ENCODE measurements around the gene TUBGCP2. TPM values are rescaled to one million over a fixed set of nuclear protein-coding genes. Genes with fewer than 3 reads are reported as not detected.

The TUBGCP2 gene
- total RNA-seq, 2 donors from 2014 or later, result 33.6 to 36.6 TPM

DNA sequence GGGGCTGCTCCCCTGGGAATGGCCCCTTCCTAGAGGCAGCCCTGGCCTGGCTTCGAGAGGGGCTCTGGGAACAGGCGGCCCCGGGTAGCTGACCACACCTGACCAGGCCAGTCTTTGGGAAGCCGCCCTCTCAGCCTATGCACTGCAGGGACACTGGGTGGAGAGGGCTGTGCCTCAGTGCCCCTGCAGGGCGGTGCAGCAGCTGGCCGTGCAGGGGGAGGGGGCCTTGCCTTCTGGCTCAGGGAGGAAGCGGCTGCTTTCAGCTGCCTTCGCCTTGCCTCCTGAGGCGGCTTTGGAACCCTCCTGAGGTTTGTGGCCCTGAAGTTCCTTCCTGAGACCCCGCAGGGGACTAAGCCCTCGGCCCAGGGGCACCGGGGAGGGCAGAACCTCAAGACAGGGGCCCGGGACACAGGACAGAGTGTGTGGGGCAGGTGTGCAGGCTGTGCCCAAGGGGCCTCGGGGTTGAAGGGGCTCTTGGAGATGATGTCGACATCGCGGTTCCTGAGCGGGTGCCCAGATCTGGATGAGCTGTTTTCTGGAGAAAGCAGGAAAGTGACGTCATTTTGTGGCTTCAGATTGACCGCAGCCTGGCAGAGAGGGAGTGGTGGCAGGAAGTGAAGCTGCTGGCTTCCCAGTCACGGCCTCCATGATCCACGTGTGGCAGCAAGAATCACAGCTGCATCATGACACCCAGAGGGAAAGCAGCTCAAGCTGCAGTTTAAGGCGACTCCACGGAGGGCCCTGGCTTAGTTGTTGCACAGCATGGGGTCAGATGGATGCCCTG, 49.7 kb downstream of the TUBGCP2 start:
- DNase-seq (peak; percentile 87), ATAC-seq (peak; percentile 13 to 24)
- intact Hi-C loops (cut with DNase I), result no loop called here

DNA sequence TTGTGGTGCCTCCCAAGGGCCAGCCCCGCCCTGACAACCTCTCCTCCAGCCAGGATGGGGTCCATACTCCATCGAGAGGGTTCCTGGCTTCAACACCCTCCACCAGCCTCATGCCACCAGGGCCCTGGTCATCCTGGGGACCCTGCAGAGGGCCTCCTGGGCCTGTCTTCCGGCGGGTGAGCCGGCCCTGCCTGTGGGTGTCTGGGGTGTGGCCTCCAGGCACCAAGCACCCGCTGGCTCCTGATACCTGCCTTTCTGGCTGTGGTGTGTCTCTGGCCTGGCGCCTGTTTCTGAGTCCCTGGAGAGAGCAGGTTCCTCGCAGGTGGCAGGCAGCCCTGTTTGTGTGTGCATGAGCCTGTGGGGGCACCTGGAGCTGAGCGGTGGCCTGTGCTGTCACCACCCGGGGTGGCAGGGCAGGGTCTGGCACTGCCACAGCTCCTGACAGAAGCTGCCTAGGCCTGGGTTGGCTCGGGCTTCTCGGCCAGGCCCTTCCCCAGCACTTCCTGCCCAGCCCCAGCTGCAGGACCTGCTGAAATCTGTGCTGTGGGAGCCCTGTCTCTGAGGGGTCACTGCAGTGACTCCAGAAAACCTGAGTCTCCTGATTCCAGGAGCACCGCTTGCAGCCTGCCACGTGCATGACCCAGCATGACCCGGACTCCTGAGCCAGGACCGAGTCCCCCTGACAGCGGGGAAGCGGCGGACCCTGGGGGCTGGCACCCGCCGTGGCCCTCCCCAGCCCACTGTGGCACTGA, 50.4 kb downstream of the TUBGCP2 start:
- DNase-seq (no peak), ATAC-seq (peak in 1 of 2 donors; percentile 0)
- intact Hi-C loops (cut with DNase I), result no loop called here

DNA sequence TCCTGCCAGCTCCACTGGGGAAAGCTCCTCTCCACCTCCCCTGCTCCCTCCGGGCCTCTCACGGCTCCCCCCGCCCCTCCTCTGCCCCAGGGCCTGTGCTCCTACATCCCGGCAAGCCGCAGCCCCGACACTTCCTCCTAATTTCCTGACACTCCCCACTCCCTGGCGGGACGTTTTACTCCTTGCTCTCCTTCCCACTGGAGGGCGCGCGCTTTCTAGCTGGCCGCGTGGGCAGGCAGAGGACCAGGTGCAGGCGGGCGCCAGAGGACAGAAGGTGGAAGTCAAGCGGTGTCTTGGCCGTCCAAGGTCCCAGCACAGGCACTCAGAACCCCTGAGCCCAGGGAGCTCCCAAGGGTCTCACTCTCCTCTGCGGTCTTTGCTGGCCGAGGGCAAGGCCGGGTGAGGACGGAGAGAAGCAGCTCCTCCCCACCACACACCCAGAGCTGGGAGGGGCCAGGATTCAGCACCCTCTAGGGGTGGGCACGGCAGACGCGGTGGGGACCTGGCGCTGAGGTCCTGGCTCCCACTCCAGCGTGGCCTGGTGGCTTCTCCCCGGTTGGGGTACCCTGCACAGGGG, 51.1 kb downstream of the TUBGCP2 start:
- intact Hi-C loops (cut with DNase I), result no loop called here
- ATAC-seq (peak in 1 of 2 donors; percentile 29), DNase-seq (peak; percentile 79)

DNA sequence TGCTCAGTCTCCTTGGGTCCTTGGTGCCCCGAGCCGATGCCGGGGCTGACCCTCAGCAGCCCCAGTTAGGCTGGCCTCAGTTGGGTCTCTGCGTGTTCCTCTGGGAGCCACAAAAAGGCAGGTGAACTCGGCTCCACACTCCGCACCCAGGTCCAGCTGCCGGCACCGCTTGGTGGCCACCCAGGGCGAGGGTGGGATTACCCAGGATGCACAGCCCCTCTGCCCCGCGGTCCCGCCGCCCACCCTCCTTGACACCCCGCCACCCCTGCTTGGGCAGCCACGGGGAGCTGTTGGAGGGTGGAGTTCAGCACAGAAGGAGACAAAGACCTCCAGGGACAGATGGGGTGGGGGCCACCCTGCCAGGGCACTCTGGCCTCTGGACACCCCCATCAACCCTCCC, 53.3 kb downstream of the TUBGCP2 start:
- ATAC-seq (no peak), DNase-seq (no peak)
- intact Hi-C loops (cut with DNase I), result no loop called here

DNA sequence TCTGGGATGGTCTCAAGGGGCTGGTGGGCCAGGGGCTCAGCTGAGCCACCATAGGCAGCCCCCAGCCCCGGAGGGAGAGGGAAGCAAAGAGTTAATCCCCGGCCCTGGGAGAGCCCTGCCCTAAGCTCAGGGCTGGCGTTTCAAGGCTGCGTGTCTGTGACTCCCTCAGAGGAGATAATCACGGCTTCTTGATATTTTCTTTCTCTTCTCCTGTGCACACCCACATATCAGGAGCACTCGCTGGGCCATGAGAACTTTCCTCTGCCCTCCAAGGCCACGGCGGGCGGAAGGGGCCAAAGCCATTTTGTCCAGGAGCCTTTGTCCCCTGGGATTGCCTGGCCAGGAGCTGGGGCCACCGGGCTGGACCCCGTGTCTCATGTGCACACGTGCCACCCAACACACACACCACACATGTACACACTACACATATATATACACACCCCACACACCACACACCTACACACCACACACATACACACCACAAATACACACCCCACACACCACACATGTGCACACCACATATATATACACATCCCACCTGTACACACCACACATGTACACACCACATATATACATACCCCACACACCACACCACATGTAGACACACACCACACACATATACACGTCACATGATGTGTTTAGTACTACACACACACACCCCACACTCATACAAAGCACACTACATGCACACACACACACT, 54.1 kb downstream of the TUBGCP2 start:
- ATAC-seq (no peak), DNase-seq (no peak)
- intact Hi-C loops (cut with DNase I), result no loop called here

DNA sequence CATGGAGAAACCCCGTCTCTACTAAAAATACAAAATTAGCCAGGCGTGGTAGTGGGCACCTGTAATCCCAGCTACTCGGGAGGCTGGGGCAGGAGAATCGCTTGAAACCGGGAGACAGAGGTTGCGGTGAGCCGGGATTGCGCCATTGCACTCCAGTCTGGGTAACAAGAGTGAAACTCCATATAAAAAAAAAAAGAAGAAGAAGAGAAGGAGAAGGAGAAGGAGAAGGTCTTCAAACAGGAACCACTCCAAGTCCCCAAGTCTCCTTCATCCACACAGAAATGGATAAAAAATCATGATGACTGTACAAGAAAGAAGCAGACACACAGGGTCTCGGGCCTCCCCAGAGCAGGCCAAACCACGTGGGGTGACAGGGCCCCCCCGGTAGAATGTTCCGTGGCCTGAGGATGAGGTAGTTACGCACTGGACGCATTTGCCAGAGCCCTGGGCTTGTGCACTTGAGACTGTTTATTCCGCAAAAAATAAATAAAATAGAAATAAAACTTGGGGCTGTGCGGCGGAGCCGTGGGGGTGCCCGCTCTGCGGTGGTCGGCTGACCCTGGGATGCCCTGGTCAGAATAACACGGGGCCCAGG, 55.2 kb downstream of the TUBGCP2 start:
- intact Hi-C loops (cut with DNase I), result no loop called here
- ATAC-seq (no peak), DNase-seq (no peak)

DNA sequence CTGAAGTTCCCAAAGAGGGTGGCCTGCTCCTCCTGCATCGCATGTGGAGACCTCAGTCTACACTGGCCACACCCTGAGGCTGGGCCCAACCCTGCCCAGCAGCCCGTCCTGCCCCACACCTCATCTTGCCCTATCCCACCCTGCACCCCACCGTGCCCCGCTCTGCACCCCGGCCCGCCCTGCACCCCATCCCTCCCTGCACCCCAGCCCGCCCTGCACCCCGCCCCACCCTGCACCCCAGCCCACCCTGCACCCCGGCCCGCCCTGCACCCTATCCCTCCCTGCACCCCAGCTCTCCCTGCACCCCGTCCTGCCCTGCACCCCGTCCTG, 56.5 kb downstream of the TUBGCP2 start:
- no peak for DNase-seq
- intact Hi-C loops (cut with DNase I), result no loop called here
- ATAC-seq, result no peak

DNA sequence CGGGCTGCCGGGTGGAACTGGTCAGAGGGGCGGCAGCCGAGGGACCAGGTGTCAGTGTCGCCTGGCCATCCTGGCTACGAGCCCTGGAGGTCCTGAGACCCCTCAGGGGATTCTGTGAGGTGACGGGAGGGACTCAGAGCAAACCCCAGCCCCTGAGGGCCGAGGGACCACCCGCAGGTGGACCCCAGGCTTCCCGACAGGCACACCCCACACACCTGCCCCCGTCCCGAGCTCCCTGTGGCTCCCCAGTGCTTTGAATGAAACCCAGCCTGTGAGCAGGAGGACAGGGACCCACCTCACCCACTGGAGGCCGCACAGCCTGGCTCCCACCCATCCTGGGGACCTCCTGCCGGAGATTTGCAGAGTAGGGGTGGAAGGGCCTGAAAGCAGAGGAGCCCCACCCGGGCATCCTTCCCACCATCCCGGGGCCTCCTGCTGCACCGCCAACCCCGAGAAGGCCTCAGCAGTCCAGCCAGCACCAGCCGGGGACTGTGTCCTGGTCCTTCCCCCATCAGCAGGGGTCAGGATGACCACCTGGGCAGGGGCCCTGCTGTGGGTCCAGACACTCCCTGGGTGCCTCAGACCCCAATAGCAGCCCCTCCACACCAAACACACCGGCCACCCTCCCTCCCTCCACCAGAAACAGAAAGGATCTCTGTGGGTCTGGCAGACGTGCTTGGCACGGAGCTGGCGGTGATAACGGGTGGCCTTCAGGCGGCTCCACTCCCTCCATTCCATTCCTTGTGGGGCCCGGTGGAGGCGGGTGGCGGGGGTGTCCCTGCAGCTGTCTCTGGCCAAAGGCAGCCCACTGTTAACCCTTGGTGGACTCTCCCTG, 57.1 kb downstream of the TUBGCP2 start:
- DNase-seq, result no peak
- ATAC-seq, result peak; percentile 22 to 73
- intact Hi-C loops (cut with DNase I), result no loop called here

DNA sequence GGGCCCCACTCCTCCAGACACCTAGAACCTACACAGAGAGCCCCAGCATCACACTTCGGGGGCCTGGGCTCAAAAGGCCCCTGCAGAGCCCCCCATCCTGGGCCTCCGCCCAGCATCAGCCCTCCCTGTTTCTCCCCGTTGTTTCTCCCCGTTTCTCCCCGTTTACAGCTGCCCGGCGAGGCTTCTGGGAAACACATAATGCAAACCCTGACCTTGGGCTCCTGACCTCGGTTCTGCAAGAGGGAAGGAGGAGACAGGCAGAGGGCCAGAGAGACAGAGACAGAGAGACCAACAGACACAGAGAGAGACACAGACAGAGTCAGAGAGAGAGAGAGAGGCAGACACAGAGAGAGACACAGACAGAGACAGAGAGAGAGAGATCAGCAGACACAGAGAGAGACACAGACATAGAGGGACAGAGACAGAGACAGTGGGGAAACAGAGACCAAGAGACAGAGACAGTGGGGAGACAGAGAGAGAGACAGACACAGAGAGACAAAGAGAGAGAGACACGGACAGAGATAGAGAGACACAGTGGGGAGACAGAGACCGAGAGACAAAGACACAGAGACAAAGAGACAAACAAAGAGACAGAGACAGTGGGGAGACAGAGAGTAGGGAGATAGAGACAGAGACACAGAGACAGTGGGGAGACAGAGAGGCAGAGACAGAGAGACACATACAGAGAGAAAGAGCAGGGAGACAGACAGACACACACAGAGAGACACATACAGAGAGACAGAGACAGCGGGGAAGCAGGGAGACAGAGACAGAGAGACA, 58.5 kb downstream of the TUBGCP2 start:
- intact Hi-C loops (cut with DNase I), result no loop called here
- DNase-seq, result no peak
- ATAC-seq, result no peak

DNA sequence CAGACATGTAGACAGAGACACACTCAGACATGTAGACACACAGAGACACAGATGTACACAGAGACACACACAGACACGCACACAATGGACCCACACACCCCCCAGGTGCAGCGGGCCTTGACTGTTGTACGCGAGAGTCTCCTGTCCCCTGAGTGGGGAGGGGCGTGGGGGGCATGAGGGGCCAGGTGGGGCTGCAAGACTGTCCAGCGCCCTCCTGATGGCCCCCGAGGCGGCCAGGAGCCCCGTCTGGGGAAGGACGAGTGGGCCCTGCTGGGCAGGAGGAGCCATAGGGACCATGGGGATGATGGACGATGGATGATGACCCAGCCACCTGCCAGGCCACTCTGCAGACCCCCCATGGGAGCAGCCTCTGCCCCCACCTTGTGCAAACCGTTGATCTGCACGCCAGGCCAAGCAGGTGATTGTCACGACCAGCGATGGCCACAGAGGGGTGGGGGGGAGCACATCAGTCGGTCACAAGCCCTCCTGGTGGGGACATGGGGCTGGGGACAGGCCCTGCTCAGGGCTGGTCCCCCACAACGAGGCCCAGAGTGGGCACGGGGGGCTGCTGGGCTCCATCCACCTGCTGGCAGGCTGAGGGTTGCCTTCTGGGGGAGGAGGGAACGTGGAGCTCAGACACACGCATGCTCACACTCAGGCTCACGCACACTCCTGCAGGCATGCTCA, 59.4 kb downstream of the TUBGCP2 start:
- ATAC-seq (no peak), DNase-seq (no peak)
- intact Hi-C loops (cut with DNase I), result no loop called here

DNA sequence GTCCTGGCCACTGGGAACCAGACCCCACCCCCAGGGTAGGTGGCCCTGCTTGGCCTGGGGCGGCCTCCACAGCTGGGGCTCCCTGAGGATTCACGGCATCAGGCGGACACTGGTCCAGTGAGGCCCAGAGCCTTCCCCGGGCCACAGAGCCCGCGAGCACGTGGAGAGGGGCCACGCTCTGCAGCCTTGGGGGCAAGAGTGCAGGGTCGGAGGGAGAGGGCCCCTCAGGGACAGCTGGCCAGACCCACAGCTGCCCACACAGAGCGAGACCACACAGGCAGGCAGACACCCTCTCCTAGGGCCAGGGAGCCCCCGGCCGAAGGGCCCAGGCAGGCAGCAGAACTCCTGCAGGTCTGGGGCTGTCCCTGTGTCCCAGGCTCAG, 60.3 kb downstream of the TUBGCP2 start:
- intact Hi-C loops (cut with DNase I), result no loop called here
- ATAC-seq, result no peak
- DNase-seq, result no peak

DNA sequence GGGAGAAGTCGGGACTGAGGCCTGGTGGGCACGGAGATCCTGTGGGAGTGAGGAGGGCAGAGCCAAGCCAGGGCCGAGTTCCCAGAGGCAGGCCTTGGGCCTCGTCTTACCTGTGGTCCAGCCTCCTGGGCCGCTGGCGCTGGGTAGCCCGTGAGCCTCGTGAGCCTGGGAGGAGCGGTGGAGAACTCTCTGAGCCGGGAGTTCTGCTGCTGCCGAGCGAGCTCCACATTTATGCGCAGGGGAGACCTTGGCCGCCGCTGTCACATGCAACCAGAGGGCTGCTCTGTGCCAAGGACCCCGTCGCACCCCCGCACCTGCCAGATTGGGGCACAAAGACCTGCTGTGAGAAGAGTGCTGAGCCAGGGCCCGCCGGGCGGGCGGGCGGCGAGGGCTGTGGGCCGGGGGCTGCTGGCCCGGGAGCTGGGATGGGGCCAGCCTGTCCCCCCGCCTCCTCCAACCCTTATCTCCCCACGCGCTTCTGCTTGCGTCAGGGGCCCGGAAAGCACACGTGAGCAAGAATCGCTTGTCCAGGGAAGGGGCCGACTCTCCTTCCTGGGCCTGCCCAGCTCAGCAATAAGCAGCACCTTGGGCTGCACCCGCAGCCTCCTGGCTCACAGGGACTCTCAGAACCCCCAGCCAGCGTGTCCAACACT, 60.9 kb downstream of the TUBGCP2 start:
- DNase-seq, result no peak
- no peak for ATAC-seq
- intact Hi-C loops (cut with DNase I), result no loop called here

DNA sequence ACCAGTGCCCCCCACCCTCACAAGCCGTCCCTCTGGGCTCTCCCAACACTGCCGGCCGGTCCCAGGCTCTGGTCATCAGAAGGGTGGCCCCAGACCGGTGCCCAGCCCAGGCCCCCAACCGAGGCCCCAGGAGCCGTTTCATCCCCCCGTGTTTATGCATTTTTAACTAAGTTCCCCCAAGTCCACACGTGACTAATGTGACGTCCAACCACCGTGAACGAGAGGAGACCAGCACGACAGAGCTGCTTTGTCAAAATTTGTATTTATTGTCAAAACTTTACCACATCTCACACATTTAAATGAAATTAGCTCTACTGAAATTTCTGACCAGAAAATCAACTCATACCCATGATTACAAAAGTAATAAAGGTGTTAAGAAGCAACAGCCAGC, 62.4 kb downstream of the TUBGCP2 start:
- intact Hi-C loops (cut with DNase I), result no loop called here
- no peak for ATAC-seq
- no peak for DNase-seq

DNA sequence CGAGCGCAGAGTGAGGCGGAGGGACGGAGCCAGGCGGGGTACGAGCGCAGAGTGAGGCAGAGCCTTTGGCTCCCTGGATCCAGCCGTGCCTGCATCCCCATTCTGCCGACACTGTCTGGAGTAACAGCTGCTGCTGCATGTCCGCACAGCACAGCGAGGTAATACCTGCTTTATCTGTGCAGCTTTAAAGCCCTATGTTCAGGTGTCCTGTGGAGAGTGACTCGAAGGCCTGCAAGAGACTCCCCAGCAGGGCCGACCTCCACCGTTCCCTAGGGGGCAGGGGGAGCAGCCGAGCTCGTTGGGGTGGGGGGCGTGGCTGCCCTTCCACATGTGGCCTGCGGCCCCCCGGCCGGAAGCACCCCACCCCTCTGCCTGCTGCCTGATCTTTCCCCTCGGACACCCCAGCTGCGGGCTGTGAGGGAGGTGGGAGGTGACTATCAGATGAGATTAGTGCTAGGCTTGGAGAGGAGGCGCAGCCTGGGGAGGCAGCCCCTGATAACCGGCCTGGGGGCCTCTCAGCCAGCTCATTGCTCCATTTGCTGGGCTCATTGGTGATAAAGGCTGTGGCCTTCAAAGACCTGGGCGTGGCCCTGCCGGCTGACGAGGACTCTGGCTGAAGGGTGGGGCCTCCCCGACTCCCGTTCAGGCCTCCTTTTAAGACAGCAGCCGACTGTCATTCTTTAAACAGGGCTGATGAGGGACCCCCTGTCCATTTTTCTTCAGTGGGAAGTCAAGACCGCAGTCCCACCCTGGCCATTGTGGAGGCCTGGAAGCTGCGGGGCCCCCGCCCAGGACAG, 63.0 kb downstream of the TUBGCP2 start:
- ATAC-seq, result no peak
- intact Hi-C loops (cut with DNase I), result no loop called here

DNA sequence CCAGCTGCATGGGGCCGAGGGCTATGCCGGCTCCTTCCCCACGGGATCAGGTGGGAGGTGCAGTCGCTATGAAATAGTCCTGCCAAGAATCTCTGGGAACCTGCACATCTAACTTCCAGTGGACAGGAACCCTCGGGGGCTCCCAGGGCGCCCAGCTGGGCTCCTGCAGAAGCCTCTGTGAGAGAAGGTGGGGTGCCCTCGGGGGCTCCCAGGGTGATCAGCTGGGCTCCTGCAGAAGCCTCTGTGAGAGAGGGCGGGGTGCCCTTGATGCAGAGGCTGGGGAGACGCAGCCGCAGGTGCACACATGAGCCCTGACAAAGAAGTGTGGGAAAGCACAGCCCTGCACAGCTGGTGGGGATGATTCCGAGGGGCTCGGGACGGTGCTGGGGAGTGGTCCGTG, 65.1 kb downstream of the TUBGCP2 start:
- ATAC-seq (no peak), DNase-seq (no peak)
- intact Hi-C loops (cut with DNase I), result no loop called here

More for the DNA sequence above, 63.0 kb downstream of the TUBGCP2 start:
- no peak for DNase-seq

Measured in left cardiac atrium (tissue), 4 donors.